ENCODE measurements around the gene SYT15. TPM values are rescaled to one million over a fixed set of nuclear protein-coding genes. Genes with fewer than 3 reads are reported as not detected.

The SYT15 gene
- total RNA-seq, 1 experiment from 2014 or later = 0.59 TPM

GRCh38 chr10:46557319-46558121 is 21.4 kb upstream of the SYT15 start:
- H3K27ac ChIP-seq (ENCODE audit: insufficient read length, low read depth, low read length) = no peak overlapping the region
- peak overlapping the region; percentile 27 for H3K4me2 ChIP-seq (ENCODE audit: insufficient read depth, insufficient read length, low read length)

More at GRCh38 chr10:46557319-46558121, 21.4 kb upstream of the SYT15 start:
- Histone ChIP-seq H2BK12ac (ENCODE audit: insufficient read length, low read depth, low read length) (no peak overlapping the region), H2AFZ (ENCODE audit: low read length) (no peak overlapping the region), H2BK20ac (ENCODE audit: low read depth, low read length, poor library complexity, severe bottlenecking) (no peak overlapping the region), H3K79me1 (ENCODE audit: insufficient read depth, low read depth, low read length, poor library complexity, severe bottlenecking) (no peaks in the 10 kb centered on the region), H3K56ac (ENCODE audit: insufficient read length, low read depth, low read length) (no peak overlapping the region), H3K18ac (ENCODE audit: insufficient read length, low read depth, low read length) (no peak overlapping the region), H2BK5ac (ENCODE audit: insufficient read length, low read length) (no peak overlapping the region), H3K79me2 (ENCODE audit: insufficient read depth, low read length) (no peaks in the 10 kb centered on the region), H3K14ac (ENCODE audit: insufficient read depth, low read length) (no peak overlapping the region; the same call in 1 of the 2 replicates), H2BK15ac (ENCODE audit: low read depth, low read length) (no peak overlapping the region), H3K9me3 (ENCODE audit: control insufficient read depth, low read depth, low read length) (no peaks in the 10 kb centered on the region), H3K27me3 (ENCODE audit: insufficient read depth, low read length) (peaks cover 2% of the 10 kb centered on the region; the same call in 1 of the 2 replicates), H4K5ac (ENCODE audit: insufficient read length, low read depth, low read length) (no peak overlapping the region), H4K8ac (replicated peaks; ENCODE audit: insufficient read length, low read depth, low read length) (no peak overlapping the region), H3K23me2 (ENCODE audit: insufficient read length, low read depth, low read length, poor library complexity, severe bottlenecking) (peaks cover 14% of the 10 kb centered on the region), H2BK120ac (ENCODE audit: low read depth, low read length, poor library complexity, severe bottlenecking) (no peak overlapping the region), H3K4ac (ENCODE audit: low read depth, low read length) (no peak overlapping the region), H3K4me1 (ENCODE audit: insufficient read depth, low read length) (peaks cover 4% of the 10 kb centered on the region; the same call in 1 of the 2 replicates), H2AK5ac (ENCODE audit: insufficient read length, low read length) (no peak overlapping the region), H3K9ac (ENCODE audit: extremely low read depth, insufficient read length, low read length) (no peak overlapping the region), H3T11ph (ENCODE audit: low read length) (no peak overlapping the region), H3K23ac (ENCODE audit: insufficient read length, low read depth, low read length) (no peak overlapping the region), H4K20me1 (ENCODE audit: control insufficient read depth, insufficient read depth, insufficient read length) (no peaks in the 10 kb centered on the region), H4K91ac (ENCODE audit: insufficient read length, low read depth, low read length) (no peak overlapping the region)
- TF ChIP-seq CTCF (conservative IDR thresholded peaks at IDR 0.05) = no peak
- WGBS (ENCODE audit: extremely low coverage, insufficient read length, low lambda C conversion rate) = no CpG with 5 or more reads among the region's 33 CpGs
- Mint-ChIP-seq H3K27ac (no peak overlapping the region), H3K36me3 (ENCODE audit: insufficient read depth in 1 of 3, low read depth in 3 of 3) (no peaks in the 10 kb centered on the region), H3K9me3 (no peaks in the 10 kb centered on the region), H3K4me1 (peaks cover 3 to 4% of the 10 kb centered on the region in 2 experiments; a peak in 3 of 4 replicates), H3K4me3 (peak overlapping the region in 1 of 2 experiments; percentile 81; a peak in 4 of 5 replicates), H3K27me3 (ENCODE audit: low read depth) (no peaks in the 10 kb centered on the region)
- peak; percentile 74 for DNase-seq
